ENCODE measurements around the gene APP.

APP gene

GRCh38 chr21:25855576-25855975, 315.0 kb downstream of the APP start:
- Histone ChIP-seq H3K4me2 (ENCODE audit: low read depth, low read length) (no peak overlapping the region), H4K20me1 (ENCODE audit: insufficient read depth, low read length) (no peaks in the 10 kb centered on the region), H3F3A (ENCODE audit: insufficient read depth, low read length) (no peaks in the 10 kb centered on the region), H3K36me3 (replicated peaks; ENCODE audit: insufficient read depth, low read length) (no peaks in the 10 kb centered on the region), H2AFZ (ENCODE audit: low read length) (no peak overlapping the region), H3K27ac (ENCODE audit: low read length) (no peak overlapping the region), H3K27me3 (replicated peaks; ENCODE audit: insufficient read depth, low read length) (no peaks in the 10 kb centered on the region), H3K79me2 (ENCODE audit: low read length) (no peaks in the 10 kb centered on the region), H3K9me3 (replicated peaks; ENCODE audit: insufficient read depth, low read length) (no peaks in the 10 kb centered on the region), H3K4me3 (ENCODE audit: low read length) (no peak overlapping the region), H3K9ac (ENCODE audit: low read length) (no peak overlapping the region), H3K9me2 (replicated peaks; ENCODE audit: insufficient read depth, low read length) (no peaks in the 10 kb centered on the region), H3K4me1 (ENCODE audit: low read length) (no peaks in the 10 kb centered on the region)
- TF ChIP-seq EZH2phosphoT487 (IDR thresholded peaks at IDR 0.05; ENCODE audit: low read length) (no peak), EZH2 (optimal IDR thresholded peaks at IDR 0.05; ENCODE audit: low read depth, low read length) (no peak), CTCF (IDR thresholded peaks at IDR 0.05; ENCODE audit: low read length) (no peak)
- DNase-seq = no peak

GRCh38 chr21:25850126-25850842, 320.3 kb downstream of the APP start:
- Histone ChIP-seq H3K4me2 (ENCODE audit: low read depth, low read length) (no peak overlapping the region), H3K79me2 (ENCODE audit: low read length) (no peaks in the 10 kb centered on the region), H4K20me1 (ENCODE audit: insufficient read depth, low read length) (no peaks in the 10 kb centered on the region), H3K4me3 (ENCODE audit: low read length) (no peak overlapping the region), H3K9me2 (replicated peaks; ENCODE audit: insufficient read depth, low read length) (no peaks in the 10 kb centered on the region), H2AFZ (ENCODE audit: low read length) (no peak overlapping the region), H3K9ac (ENCODE audit: low read length) (no peak overlapping the region), H3K36me3 (replicated peaks; ENCODE audit: insufficient read depth, low read length) (no peaks in the 10 kb centered on the region), H3F3A (ENCODE audit: insufficient read depth, low read length) (no peaks in the 10 kb centered on the region), H3K4me1 (ENCODE audit: low read length) (0 out of 2 replicates have a peak, but pooled peaks cover under 1% of the 10 kb centered on the region), H3K27ac (ENCODE audit: low read length) (no peak overlapping the region), H3K27me3 (replicated peaks; ENCODE audit: insufficient read depth, low read length) (no peaks in the 10 kb centered on the region), H3K9me3 (replicated peaks; ENCODE audit: insufficient read depth, low read length) (no peaks in the 10 kb centered on the region)
- TF ChIP-seq EZH2 (optimal IDR thresholded peaks at IDR 0.05; ENCODE audit: low read depth, low read length) (no peak), CTCF (IDR thresholded peaks at IDR 0.05; ENCODE audit: low read length) (no peak), EZH2phosphoT487 (IDR thresholded peaks at IDR 0.05; ENCODE audit: low read length) (no peak)
- DNase-seq = no peak

- H3K27ac ChIP-seq (ENCODE audit: low read length) = no peak overlapping the region
- no peak overlapping the region for H2AFZ ChIP-seq (ENCODE audit: low read length)
- no peaks in the 10 kb centered on the region for H3K36me3 ChIP-seq (replicated peaks; ENCODE audit: insufficient read depth, low read length)
- no peaks in the 10 kb centered on the region for H3K9me3 ChIP-seq (replicated peaks; ENCODE audit: insufficient read depth, low read length)
- H4K20me1 ChIP-seq (ENCODE audit: insufficient read depth, low read length) = no peaks in the 10 kb centered on the region
- H3F3A ChIP-seq (ENCODE audit: insufficient read depth, low read length) = no peaks in the 10 kb centered on the region
- no peaks in the 10 kb centered on the region for H3K9me2 ChIP-seq (replicated peaks; ENCODE audit: insufficient read depth, low read length)
- TF ChIP-seq EZH2 (optimal IDR thresholded peaks at IDR 0.05; ENCODE audit: low read depth, low read length) (no peak), CTCF (IDR thresholded peaks at IDR 0.05; ENCODE audit: low read length) (no peak), EZH2phosphoT487 (IDR thresholded peaks at IDR 0.05; ENCODE audit: low read length) (no peak)
- no peak for DNase-seq
- H3K4me1 ChIP-seq (ENCODE audit: low read length) = 0 out of 2 replicates have a peak, but pooled peaks cover 4% of the 10 kb centered on the region
- H3K9ac ChIP-seq (ENCODE audit: low read length) = no peak overlapping the region
- no peak overlapping the region for H3K4me3 ChIP-seq (ENCODE audit: low read length)
- no peaks in the 10 kb centered on the region for H3K27me3 ChIP-seq (replicated peaks; ENCODE audit: insufficient read depth, low read length)
- H3K4me2 ChIP-seq (ENCODE audit: low read depth, low read length) = no peak overlapping the region
- no peaks in the 10 kb centered on the region for H3K79me2 ChIP-seq (ENCODE audit: low read length)
Measured at GRCh38 chr21:25848309-25848708, 322.3 kb downstream of the APP start.
